Measurements from ENCODE around the gene FOXE3.

GRCh38 chr1:47385020-47385419 is 31.1 kb upstream of the FOXE3 start:
- TF ChIP-seq CTCF (IDR thresholded peaks at IDR 0.05; ENCODE audit: low read length): no peak
- TF ChIP-seq EZH2 (optimal IDR thresholded peaks at IDR 0.05; ENCODE audit: low read depth, low read length): no peak
